Lower leg skin (tissue), 3 donors: ENCODE results near the gene NR3C2.

ENCODE experiments used
- POLR2A ChIP-seq, 2 donors: fragments of 450-650 bp; IDR thresholded peaks; one replicate each; pipeline ENCODE4 v1.6.1; 2016 to 2017; ENCODE audit warnings: antibody characterized with exemption in 2 of 2, mild to moderate bottlenecking in 1 of 2, moderate library complexity in 1 of 2
- TF ChIP-seq, protein P1 (sequence below), 3 donors: fragments of 450-650 bp; IDR thresholded peaks; one replicate each; pipeline ENCODE4 v1.5.1; 2016; ENCODE audit warnings: antibody characterized with exemption in 3 of 3, mild to moderate bottlenecking in 3 of 3, moderate library complexity in 2 of 3

DNA sequence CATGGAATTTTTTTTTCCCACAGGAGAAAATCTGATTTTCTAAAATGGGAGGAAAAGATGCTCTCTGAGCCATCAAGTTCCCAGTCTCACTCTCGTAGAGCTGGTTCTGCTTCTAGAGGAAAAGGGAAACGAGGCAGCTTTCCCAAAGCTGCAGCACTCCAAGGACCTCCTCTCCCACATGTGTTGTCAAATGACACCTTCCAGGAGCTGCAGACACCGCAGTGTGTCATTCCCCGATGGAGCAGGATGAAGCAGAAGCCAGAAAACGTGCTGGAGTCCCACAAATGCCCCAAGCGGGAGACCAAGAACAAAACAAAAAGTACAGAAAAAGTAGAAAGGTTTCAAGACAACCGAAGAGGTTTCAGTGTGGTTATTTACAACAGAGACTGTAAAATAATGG, 362.3 kb downstream of the NR3C2 start:
- TF ChIP-seq, protein P1, sequence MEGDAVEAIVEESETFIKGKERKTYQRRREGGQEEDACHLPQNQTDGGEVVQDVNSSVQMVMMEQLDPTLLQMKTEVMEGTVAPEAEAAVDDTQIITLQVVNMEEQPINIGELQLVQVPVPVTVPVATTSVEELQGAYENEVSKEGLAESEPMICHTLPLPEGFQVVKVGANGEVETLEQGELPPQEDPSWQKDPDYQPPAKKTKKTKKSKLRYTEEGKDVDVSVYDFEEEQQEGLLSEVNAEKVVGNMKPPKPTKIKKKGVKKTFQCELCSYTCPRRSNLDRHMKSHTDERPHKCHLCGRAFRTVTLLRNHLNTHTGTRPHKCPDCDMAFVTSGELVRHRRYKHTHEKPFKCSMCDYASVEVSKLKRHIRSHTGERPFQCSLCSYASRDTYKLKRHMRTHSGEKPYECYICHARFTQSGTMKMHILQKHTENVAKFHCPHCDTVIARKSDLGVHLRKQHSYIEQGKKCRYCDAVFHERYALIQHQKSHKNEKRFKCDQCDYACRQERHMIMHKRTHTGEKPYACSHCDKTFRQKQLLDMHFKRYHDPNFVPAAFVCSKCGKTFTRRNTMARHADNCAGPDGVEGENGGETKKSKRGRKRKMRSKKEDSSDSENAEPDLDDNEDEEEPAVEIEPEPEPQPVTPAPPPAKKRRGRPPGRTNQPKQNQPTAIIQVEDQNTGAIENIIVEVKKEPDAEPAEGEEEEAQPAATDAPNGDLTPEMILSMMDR (IDR thresholded peaks at IDR 0.05) = no peak
- no peak for TF ChIP-seq POLR2A (IDR thresholded peaks at IDR 0.05)
